Transverse colon (tissue), 4 donors: Measurements from ENCODE around the gene ATP6AP2. TPM values are rescaled to one million over a fixed set of nuclear protein-coding genes. Genes with fewer than 3 reads are reported as not detected.

ENCODE experiments used
- DNase-seq: peaks from one replicate; pipeline ENCODE4 v3.0.0-alpha.2; 2019
- H3K27ac ChIP-seq, 4 donors: fragments of 200-600 bp; sonication (generic); 2 replicates each; pipeline ENCODE4 v1.5.1; 2016 to 2018; ENCODE audit warnings: inconsistent platforms in 4 of 4
- H3K27me3 ChIP-seq: fragments of 200-600 bp; sonication (generic); 2 replicates; pipeline ENCODE4 v1.5.1; 2017; ENCODE audit warnings: inconsistent platforms
- H3K36me3 ChIP-seq, 4 donors: fragments of 200-600 bp; sonication (generic); 2 replicates each; pipeline ENCODE4 v1.5.1; 2017 to 2019; ENCODE audit warnings: inconsistent platforms in 4 of 4
- H3K4me1 ChIP-seq, 4 donors: fragments of 200-600 bp; sonication (generic); 2 replicates each; pipeline ENCODE4 v1.5.1; 2017 to 2020; ENCODE audit warnings: inconsistent platforms in 4 of 4
- H3K4me3 ChIP-seq, 4 donors: fragments of 200-600 bp; sonication (generic); 1 replicate in 1 of 4; 2 replicates in 3 of 4; pipeline versions ENCODE4 v1.5.1 to v1.6.1; 2017 to 2019; ENCODE audit warnings: inconsistent platforms in 4 of 4
- H3K9me3 ChIP-seq, 2 donors: fragments of 200-600 bp; sonication (generic); 2 replicates each; pipeline ENCODE4 v1.5.1; 2017 to 2019; ENCODE audit warnings: inconsistent platforms in 2 of 2
- CTCF ChIP-seq, 5 experiments: fragments of 200-600 bp in 3 of 5; fragments of 450-650 bp in 2 of 5; sonication (generic) in 3 of 5; IDR thresholded peaks; 1 replicate in 2 of 5; 2 replicates in 3 of 5; pipeline ENCODE4 v1.5.1; 2016 to 2017; ENCODE audit warnings: antibody characterized with exemption in 5 of 5, inconsistent platforms in 3 of 5, mild to moderate bottlenecking in 2 of 5, moderate library complexity in 1 of 5
- EP300 ChIP-seq: sonication (generic); formaldehyde crosslinking; IDR thresholded peaks from one replicate; pipeline ENCODE4 v1.6.1; 2017; ENCODE audit warnings: antibody characterized with exemption, low read depth
- POLR2A ChIP-seq: fragments of 450-650 bp; IDR thresholded peaks from one replicate; pipeline ENCODE4 v1.6.1; 2016; ENCODE audit warnings: antibody characterized with exemption, mild to moderate bottlenecking, moderate library complexity
- POLR2AphosphoS5 ChIP-seq, 3 donors: sonication (generic); formaldehyde crosslinking; IDR thresholded peaks; one replicate each; pipeline ENCODE4 v1.6.1; 2016; ENCODE audit warnings: antibody characterized with exemption in 3 of 3
- WGBS, 2 donors: methylation state at CpG; one replicate each; pipeline ENCODE4 v1.1.5; 2018; ENCODE audit warnings: low coverage in 1 of 2; 5-methylcytosine and 5-hydroxymethylcytosine counted together
- in situ Hi-C, 4 donors: fragments of 200-750 bp; cut with MboI; loops; one replicate each; pipeline versions ENCODE4 v1.15.0 to v1.15.1; 2017; ENCODE audit warnings: low sequenced_read_pairs in 3 of 4, low pct_ligation_motif_present in 1 of 4, low pct_unique_long_range_greater_than_20kb in 1 of 4
- intact Hi-C: fragments of 100-400 bp; cut with DNase I; formaldehyde crosslinking; loops from one replicate; pipeline ENCODE4 v1.15.1; 2023; ENCODE audit warnings: low total_unique reads
- total RNA-seq, 4 donors: library from RNA; depleted of rRNA; stranded (reverse); fragments of >200 nt; gene quantifications; one replicate each; pipeline ENCODE4 v1.1.0, GENCODE V29; 2016

ATP6AP2 gene
- total RNA-seq, 4 donors from 2014 or later, result 10.3 to 95.9 (median 62.3) TPM

GRCh38 chrX:40644176-40644575 lies 63.4 kb downstream of the ATP6AP2 start:
- intact Hi-C loops, result loop anchor here (10.0 kb wide), 1 partner anchor 481 kb away; no protein-coding TSS in a partner anchor
- no peak for TF ChIP-seq EP300
- peak in 1 of 3 donors; percentile 9 for TF ChIP-seq POLR2AphosphoS5 (IDR thresholded peaks at IDR 0.05)
- TF ChIP-seq CTCF (IDR thresholded peaks at IDR 0.05), result no peak
- WGBS, 2 donors, result 0 to 43% methylated on average over 2 to 5 of the region's 5 CpGs
- Histone ChIP-seq H3K4me3 (peak overlapping the region in 2 of 4 donors; percentile 24 to 43), H3K4me1 (peaks cover 0 to 26% (median 21%) of the 10 kb centered on the region in 4 donors), H3K27me3 (no peaks in the 10 kb centered on the region), H3K27ac (peak overlapping the region; percentile 73 to 90 (median 85)), H3K9me3 (no peaks in the 10 kb centered on the region), H3K36me3 (no peaks in the 10 kb centered on the region)
- in situ Hi-C loops, result no loop called here
- no peak for DNase-seq

- Histone ChIP-seq H3K4me3 (peak overlapping the region in 3 of 4 donors; percentile 11 to 43 (median 24)), H3K9me3 (no peaks in the 10 kb centered on the region), H3K27me3 (no peaks in the 10 kb centered on the region), H3K4me1 (peaks cover 0 to 26% (median 21%) of the 10 kb centered on the region in 4 donors), H3K36me3 (no peaks in the 10 kb centered on the region), H3K27ac (peak overlapping the region; percentile 73 to 90 (median 85))
- TF ChIP-seq POLR2AphosphoS5 (IDR thresholded peaks at IDR 0.05) (peak; percentile 39 to 73 (median 64)), POLR2A (peak; percentile 39), CTCF (IDR thresholded peaks at IDR 0.05) (no peak), EP300 (no peak)
- 0 to 17% methylated on average over 1 to 4 of the region's 4 CpGs for WGBS, 2 donors
- in situ Hi-C loops (no loop called here), intact Hi-C loops (loop anchor here (10.0 kb wide), 1 partner anchor 480 kb away; no protein-coding TSS in a partner anchor)
- DNase-seq, result peak; percentile 77
Observed at GRCh38 chrX:40644821-40645358, 64.1 kb downstream of the ATP6AP2 start.

DNA sequence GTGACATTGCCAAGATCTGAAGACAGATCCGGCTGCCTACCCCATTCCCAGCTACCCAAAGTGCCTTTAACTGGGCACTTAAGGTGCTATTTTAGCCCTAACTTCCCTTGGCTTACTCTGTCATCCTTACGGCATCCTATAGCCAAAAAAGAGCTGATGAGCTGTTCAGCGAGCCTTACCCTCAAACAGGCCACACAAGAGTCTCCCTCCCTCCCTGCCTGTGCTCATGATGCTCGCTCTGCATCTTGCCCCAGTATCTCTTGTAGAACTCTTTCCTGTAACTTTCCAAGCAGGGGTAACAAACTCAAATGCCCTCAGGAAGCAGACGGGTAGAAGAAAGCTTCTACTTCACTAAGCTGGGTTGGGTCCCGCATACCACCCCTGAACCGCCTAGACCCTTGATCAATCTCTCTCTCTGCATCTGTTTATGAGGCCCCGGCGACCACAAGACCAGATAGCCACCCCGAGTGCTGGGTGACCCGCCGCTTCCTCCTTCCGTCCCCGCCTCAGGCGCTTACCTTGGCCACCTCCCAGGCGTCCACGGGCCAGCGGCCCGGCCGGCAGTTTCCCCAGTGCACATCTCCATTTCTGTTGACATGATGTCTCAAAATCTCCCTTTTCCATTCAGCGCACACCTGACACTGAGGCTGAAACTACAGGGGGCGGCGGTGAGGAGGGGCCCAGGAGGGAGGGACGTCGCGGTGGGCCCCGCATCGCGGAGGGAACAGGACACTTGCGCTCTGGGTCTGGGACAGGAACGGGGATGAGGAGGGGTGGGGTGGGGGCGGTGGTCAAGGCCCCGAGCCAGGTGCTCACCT lies 65.9 kb downstream of the ATP6AP2 start:
- in situ Hi-C loops, result no loop called here

More for the DNA sequence above, 65.9 kb downstream of the ATP6AP2 start:
- H3K9me3 ChIP-seq, result no peaks in the 10 kb centered on the region
- DNase-seq, result peak; percentile 56
- no peaks in the 10 kb centered on the region for H3K36me3 ChIP-seq
- TF ChIP-seq POLR2A (no peak), CTCF (IDR thresholded peaks at IDR 0.05) (no peak), POLR2AphosphoS5 (IDR thresholded peaks at IDR 0.05) (no peak), EP300 (no peak)
- 0 to 12% methylated on average over 1 to 32 of the region's 33 CpGs for WGBS, 2 donors
- no peaks in the 10 kb centered on the region for H3K27me3 ChIP-seq
- peak overlapping the region; percentile 89 to 98 (median 96) for H3K27ac ChIP-seq
- H3K4me1 ChIP-seq, result peaks cover 0 to 26% (median 21%) of the 10 kb centered on the region in 4 donors
- peak overlapping the region; percentile 26 to 94 (median 91) for H3K4me3 ChIP-seq
- intact Hi-C loops, result loop anchor here (10.0 kb wide), 1 partner anchor 478 kb away; no protein-coding TSS in a partner anchor
